GM23338 (cell line): ENCODE data around the gene ZDHHC8. TPM values are rescaled to one million over a fixed set of nuclear protein-coding genes. Genes with fewer than 3 reads are reported as not detected.

Experiments
- ATAC-seq: fragments of 200-7000 bp; cut with Tn5 transposase; 3 replicates; pipeline ENCODE4 v1.9.1; 2020
- DNase-seq: peaks from one replicate; pipeline ENCODE4 v3.0.0-alpha.2; 2015; ENCODE audit warnings: low spot score
- H2AFZ ChIP-seq: fragments of 200-600 bp; sonication (generic); 2 replicates; pipeline ENCODE4 v1.8.0; 2016; ENCODE audit warnings: antibody characterized with exemption, mild to moderate bottlenecking, moderate library complexity
- H3F3A ChIP-seq: fragments of 200-600 bp; sonication (generic); replicated peaks from 2 replicates; pipeline ENCODE4 v1.8.0; 2017; ENCODE audit warnings: antibody characterized with exemption, mixed run types, low read depth
- H3K27ac ChIP-seq: fragments of 200-600 bp; sonication (generic); 2 replicates; pipeline ENCODE4 v1.6.1; 2016; ENCODE audit warnings: low read depth
- H3K27me3 ChIP-seq: fragments of 200-600 bp; sonication (generic); 2 replicates; pipeline ENCODE4 v1.8.0; 2016; ENCODE audit warnings: mild to moderate bottlenecking, mixed run types, moderate library complexity; ENCODE audit not compliant: insufficient read depth
- H3K36me3 ChIP-seq: fragments of 200-600 bp; sonication (generic); 2 replicates; pipeline ENCODE4 v1.8.0; 2016; ENCODE audit warnings: mild to moderate bottlenecking; ENCODE audit not compliant: insufficient read depth
- H3K4me1 ChIP-seq: fragments of 200-600 bp; sonication (generic); 2 replicates; pipeline ENCODE4 v1.8.0; 2016; ENCODE audit warnings: mild to moderate bottlenecking, moderate library complexity; ENCODE audit not compliant: insufficient read depth
- H3K4me2 ChIP-seq: fragments of 200-600 bp; sonication (generic); 2 replicates; pipeline ENCODE4 v1.7.1; 2017; ENCODE audit warnings: mixed run types
- H3K4me3 ChIP-seq: fragments of 200-600 bp; sonication (generic); 2 replicates; pipeline ENCODE4 v1.6.1; 2016; ENCODE audit warnings: mixed run types
- H3K79me2 ChIP-seq: fragments of 200-600 bp; sonication (generic); replicated peaks from 2 replicates; pipeline ENCODE4 v1.8.0; 2017; ENCODE audit warnings: mild to moderate bottlenecking; ENCODE audit not compliant: insufficient read depth
- H3K9me2 ChIP-seq: fragments of 200-600 bp; sonication (generic); 2 replicates; pipeline ENCODE4 v1.8.0; 2017; ENCODE audit not compliant: insufficient read depth
- H4K20me1 ChIP-seq: fragments of 200-600 bp; sonication (generic); replicated peaks from 2 replicates; pipeline ENCODE4 v1.8.0; 2017; ENCODE audit warnings: mild to moderate bottlenecking; ENCODE audit not compliant: insufficient read depth
- H3K27ac Mint-ChIP-seq: 2 replicates; pipeline ENCODE4 v1.8.0; 2020; ENCODE audit warnings: inconsistent platforms, mild to moderate bottlenecking, moderate library complexity, mixed read lengths
- H3K27me3 Mint-ChIP-seq: 3 replicates; pipeline ENCODE4 v1.8.0; 2022; ENCODE audit warnings: low read depth, mild to moderate bottlenecking, moderate library complexity, mixed read lengths, inconsistent platforms; ENCODE audit not compliant: insufficient read depth, poor library complexity
- H3K36me3 Mint-ChIP-seq: 3 replicates; pipeline ENCODE4 v1.8.0; 2021; ENCODE audit warnings: low read depth, mild to moderate bottlenecking, inconsistent platforms, moderate library complexity, mixed read lengths
- H3K4me1 Mint-ChIP-seq: 3 replicates; pipeline ENCODE4 v1.8.0; 2020; ENCODE audit warnings: mild to moderate bottlenecking, inconsistent platforms, mixed read lengths
- H3K4me3 Mint-ChIP-seq: 3 replicates; pipeline ENCODE4 v1.8.0; 2021; ENCODE audit warnings: moderate library complexity, mild to moderate bottlenecking, inconsistent platforms, mixed read lengths
- H3K9me3 Mint-ChIP-seq: 3 replicates; pipeline ENCODE4 v1.8.0; 2020; ENCODE audit warnings: moderate library complexity, mild to moderate bottlenecking, inconsistent platforms, mixed read lengths
- CTCF ChIP-seq, 2 experiments: fragments of 200-600 bp in 1 of 2; sonication (generic) in 1 of 2; conservative IDR thresholded peaks; 2 replicates each; pipeline versions ENCODE4 v1.5.1 to v1.6.1; 2016 to 2017; ENCODE audit warnings: antibody characterized with exemption in 2 of 2, low read depth in 2 of 2, mild to moderate bottlenecking in 2 of 2, moderate library complexity in 1 of 2
- ETS1 ChIP-seq: IDR thresholded peaks from 2 replicates; pipeline ENCODE4 v1.6.1; 2016; ENCODE audit warnings: antibody characterized with exemption
- EZH2phosphoT487 ChIP-seq: fragments of 200-600 bp; sonication (generic); IDR thresholded peaks from one replicate; pipeline ENCODE4 v1.8.1; 2018; ENCODE audit warnings: antibody characterized with exemption; ENCODE audit not compliant: unreplicated experiment
- JUNB ChIP-seq: IDR thresholded peaks from one replicate; pipeline ENCODE4 v1.6.1; 2016; ENCODE audit warnings: antibody characterized with exemption; ENCODE audit not compliant: unreplicated experiment
- POLR2AphosphoS5 ChIP-seq: IDR thresholded peaks from 2 replicates; pipeline ENCODE4 v1.6.1; 2016; ENCODE audit warnings: antibody characterized with exemption, low read depth
- REST ChIP-seq: IDR thresholded peaks from one replicate; pipeline ENCODE4 v1.6.1; 2018; ENCODE audit warnings: antibody characterized with exemption; ENCODE audit not compliant: unreplicated experiment
- ZNF331 ChIP-seq: fragments of 250-450 bp; sonication (Bioruptor Pico); IDR thresholded peaks from 2 replicates; pipeline ENCODE4 v1.5.0; 2020; ENCODE audit warnings: low read depth, mild to moderate bottlenecking, moderate library complexity
- polyA plus RNA-seq: library from polyadenylated mRNA; unstranded; fragments of >200 nt; fragmentation: Nextera tagmentation; extraction: Ambion mirVana; gene quantifications from 2 replicates; pipeline ENCODE4 v1.2.1, GENCODE V29; 2016
- total RNA-seq: library from RNA; depleted of rRNA; stranded (reverse); fragments of >200 nt; shearing (Covaris generic); gene quantifications from 2 replicates; pipeline ENCODE4 v1.2.3, GENCODE V29; 2014

Gene ZDHHC8
- total and polyA plus RNA-seq, 2 experiments from 2014 or later = 13.7 to 47.6 TPM

- TF ChIP-seq REST (no peak), POLR2AphosphoS5 (no peak), CTCF (conservative IDR thresholded peaks at IDR 0.05; ENCODE audit: low read depth in 2 of 2) (no peak), ETS1 (no peak), JUNB (no peak)
Observed at GRCh38 chr22:20181194-20181883, 49.7 kb downstream of the ZDHHC8 start (continued).

- no peaks in the 10 kb centered on the region for H3F3A ChIP-seq
- ATAC-seq (no peak), DNase-seq (no peak)
- Mint-ChIP-seq H3K9me3 (no peaks in the 10 kb centered on the region; the same call in 2 of the 3 replicates), H3K4me3 (no peak overlapping the region), H3K36me3 (no peaks in the 10 kb centered on the region), H3K27ac (no peak overlapping the region), H3K27me3 (peaks cover 16% of the 10 kb centered on the region), H3K4me1 (peaks cover 5% of the 10 kb centered on the region; the same call in 2 of the 3 replicates)
- H3K4me3 ChIP-seq = no peak overlapping the region
- H3K79me2 ChIP-seq = no peaks in the 10 kb centered on the region
- H3K27ac ChIP-seq = no peak overlapping the region
- no peaks in the 10 kb centered on the region for H3K4me1 ChIP-seq
- H4K20me1 ChIP-seq = no peaks in the 10 kb centered on the region
- no peaks in the 10 kb centered on the region for H3K36me3 ChIP-seq
- H3K4me2 ChIP-seq = no peak overlapping the region
- no peak overlapping the region for H2AFZ ChIP-seq
- H3K9me2 ChIP-seq = no peaks in the 10 kb centered on the region
- H3K27me3 ChIP-seq = no peaks in the 10 kb centered on the region
- TF ChIP-seq ZNF331 = no peak
- TF ChIP-seq EZH2phosphoT487 = no peak
- TF ChIP-seq REST = no peak
Observed at GRCh38 chr22:20181884-20182236, 50.3 kb downstream of the ZDHHC8 start.
